Spinal cord (tissue), 10 donors: Measurements from ENCODE around the gene VKORC1. TPM values are rescaled to one million over a fixed set of nuclear protein-coding genes. Genes with fewer than 3 reads are reported as not detected.

ENCODE experiments used
- DNase-seq, 6 donors: peaks; one replicate each; pipeline versions ENCODE4 v3.0.0 to v3.0.0-alpha.2; 2013 to 2015; ENCODE audit warnings: low spot score in 6 of 6, low read depth in 4 of 6
- H3K27ac ChIP-seq: one replicate; pipeline ENCODE4 v1.5.1; 2013; ENCODE audit warnings: low read depth, low read length, control low read depth
- H3K27me3 ChIP-seq: one replicate; pipeline ENCODE4 v1.6.1; 2013; ENCODE audit warnings: low read length; ENCODE audit not compliant: control insufficient read depth, insufficient read depth
- H3K36me3 ChIP-seq: one replicate; pipeline ENCODE4 v1.6.1; 2013; ENCODE audit warnings: low read length; ENCODE audit not compliant: control insufficient read depth, insufficient read depth
- H3K4me1 ChIP-seq: one replicate; pipeline ENCODE4 v1.6.1; 2013; ENCODE audit warnings: low read length; ENCODE audit not compliant: control insufficient read depth, insufficient read depth
- H3K4me3 ChIP-seq: one replicate; pipeline ENCODE4 v1.5.1; 2013; ENCODE audit warnings: low read depth, low read length, control low read depth
- H3K9me3 ChIP-seq: one replicate; pipeline ENCODE4 v1.6.1; 2013; ENCODE audit warnings: low read length; ENCODE audit not compliant: control insufficient read depth, insufficient read depth
- WGBS: methylation state at CpG from one replicate; pipeline ENCODE4 v1.1.5; 2013; ENCODE audit warnings: missing lambda C conversion rate; ENCODE audit not compliant: insufficient coverage; 5-methylcytosine and 5-hydroxymethylcytosine counted together
- polyA plus RNA-seq, 2 donors: library from polyadenylated mRNA; unstranded; fragments of 120-200 nt; gene quantifications; one replicate each; pipeline ENCODE4 v1.2.1, GENCODE V29; 2013; ENCODE audit not compliant: insufficient read length in 2 of 2
- total RNA-seq, 2 donors: library from RNA; depleted of rRNA in 1 of 2; stranded (reverse); fragments of 120-200 nt in 1 of 2; fragments of >200 nt in 1 of 2; gene quantifications; one replicate each; pipeline versions ENCODE4 v1.2.3 to v1.2.4, GENCODE V29; 2013 to 2014
- donor health status: healthy.

VKORC1 gene
- total and polyA plus RNA-seq, 4 donors: 60.0 to 111 (median 86.8) TPM

- no peak overlapping the region for H3K4me3 ChIP-seq
- H3K4me1 ChIP-seq: peaks cover 27% of the 10 kb centered on the region
- no peaks in the 10 kb centered on the region for H3K27me3 ChIP-seq
- 89% methylated on average over 14 of the region's 16 CpGs for WGBS
- no peaks in the 10 kb centered on the region for H3K9me3 ChIP-seq
- no peak for DNase-seq
- H3K36me3 ChIP-seq: peaks cover 100% of the 10 kb centered on the region
- no peak overlapping the region for H3K27ac ChIP-seq
These were observed 9.9 kb downstream of the VKORC1 start for GRCh38 chr16:31084584-31085302.

- Histone ChIP-seq H3K9me3 (no peaks in the 10 kb centered on the region), H3K4me1 (peaks cover 27% of the 10 kb centered on the region), H3K27ac (no peak overlapping the region), H3K4me3 (no peak overlapping the region), H3K36me3 (peaks cover 100% of the 10 kb centered on the region), H3K27me3 (no peaks in the 10 kb centered on the region)
- no peak for DNase-seq
- WGBS: 92% methylated on average over 11 of the region's 13 CpGs
These were observed 10.6 kb downstream of the VKORC1 start for GRCh38 chr16:31083981-31084380.

- Histone ChIP-seq H3K36me3 (peaks cover 100% of the 10 kb centered on the region), H3K4me1 (peaks cover 24% of the 10 kb centered on the region), H3K27me3 (no peaks in the 10 kb centered on the region), H3K9me3 (no peaks in the 10 kb centered on the region), H3K27ac (no peak overlapping the region), H3K4me3 (no peak overlapping the region)
- DNase-seq: no peak
- WGBS: 86% methylated on average over 4 of the region's 5 CpGs
These were observed 11.0 kb downstream of the VKORC1 start for GRCh38 chr16:31083556-31083955.

GRCh38 chr16:31083081-31083480 lies 11.5 kb downstream of the VKORC1 start:
- Histone ChIP-seq H3K4me1 (peaks cover 22% of the 10 kb centered on the region), H3K36me3 (peaks cover 100% of the 10 kb centered on the region), H3K9me3 (no peaks in the 10 kb centered on the region), H3K4me3 (no peak overlapping the region), H3K27ac (no peak overlapping the region), H3K27me3 (no peaks in the 10 kb centered on the region)
- DNase-seq: no peak
- WGBS: no CpG with 5 or more reads among the region's 9 CpGs

- H3K4me1 ChIP-seq: peaks cover 22% of the 10 kb centered on the region
- H3K27ac ChIP-seq: no peak overlapping the region
- H3K4me3 ChIP-seq: no peak overlapping the region
- no peaks in the 10 kb centered on the region for H3K27me3 ChIP-seq
- no peak for DNase-seq
- H3K9me3 ChIP-seq: no peaks in the 10 kb centered on the region
- 74% methylated on average over 13 of the region's 14 CpGs for WGBS
- H3K36me3 ChIP-seq: peaks cover 100% of the 10 kb centered on the region
These were observed 12.1 kb downstream of the VKORC1 start for GRCh38 chr16:31082368-31083045.

- Histone ChIP-seq H3K9me3 (no peaks in the 10 kb centered on the region), H3K27ac (no peak overlapping the region), H3K27me3 (no peaks in the 10 kb centered on the region), H3K4me1 (peaks cover 22% of the 10 kb centered on the region), H3K36me3 (peaks cover 100% of the 10 kb centered on the region), H3K4me3 (no peak overlapping the region)
- 81% methylated on average over 24 of the region's 26 CpGs for WGBS
- no peak for DNase-seq
These were observed 12.9 kb downstream of the VKORC1 start for GRCh38 chr16:31081428-31082351.

- Histone ChIP-seq H3K4me3 (no peak overlapping the region), H3K9me3 (no peaks in the 10 kb centered on the region), H3K27me3 (no peaks in the 10 kb centered on the region), H3K36me3 (peaks cover 100% of the 10 kb centered on the region), H3K27ac (no peak overlapping the region), H3K4me1 (peaks cover 18% of the 10 kb centered on the region)
- 95% methylated on average over 13 of the region's 13 CpGs for WGBS
- DNase-seq: no peak
These were observed 13.7 kb downstream of the VKORC1 start for GRCh38 chr16:31080756-31081419.

GRCh38 chr16:31080035-31080629 lies 14.5 kb downstream of the VKORC1 start:
- H3K36me3 ChIP-seq: peaks cover 92% of the 10 kb centered on the region
- H3K9me3 ChIP-seq: no peaks in the 10 kb centered on the region
- H3K27ac ChIP-seq: no peak overlapping the region
- H3K4me3 ChIP-seq: no peak overlapping the region
- H3K27me3 ChIP-seq: no peaks in the 10 kb centered on the region
- DNase-seq: no peak
- 97% methylated on average over 40 of the region's 40 CpGs for WGBS
- H3K4me1 ChIP-seq: peaks cover 22% of the 10 kb centered on the region
